ELF-1 (cell line): ENCODE measurements around the gene KATNAL1.
"Not testable (repeated sequence)": the region's sequence is repeated elsewhere in the genome, so short reads cannot be mapped to it uniquely, and the experiment has no call there.

Source experiments
- DNase-seq: peaks from one replicate; pipeline ENCODE4 v3.0.0-alpha.2; 2016; ENCODE audit warnings: low read depth, low spot score

The KATNAL1 gene

DNA sequence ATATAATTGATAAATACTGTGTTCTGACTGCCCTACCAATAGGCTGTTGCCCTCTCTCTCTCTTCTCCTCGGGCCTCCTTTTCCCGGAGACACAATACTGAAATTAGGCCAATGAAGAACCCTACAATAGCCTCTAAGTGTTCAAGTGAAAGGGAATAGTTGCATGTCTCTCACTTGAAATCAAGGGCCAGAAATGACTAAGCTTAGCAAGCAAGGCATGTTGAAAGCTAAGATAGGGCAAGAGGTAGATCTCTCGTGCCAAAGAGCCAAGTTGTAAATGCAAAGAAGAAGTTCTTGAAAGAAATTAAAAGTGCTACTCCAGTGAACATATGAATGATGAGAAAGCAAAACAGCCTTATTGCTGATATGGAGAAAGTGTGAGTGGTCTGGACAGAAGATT, 13.3 kb downstream of the KATNAL1 start:
- no peak for DNase-seq

DNA sequence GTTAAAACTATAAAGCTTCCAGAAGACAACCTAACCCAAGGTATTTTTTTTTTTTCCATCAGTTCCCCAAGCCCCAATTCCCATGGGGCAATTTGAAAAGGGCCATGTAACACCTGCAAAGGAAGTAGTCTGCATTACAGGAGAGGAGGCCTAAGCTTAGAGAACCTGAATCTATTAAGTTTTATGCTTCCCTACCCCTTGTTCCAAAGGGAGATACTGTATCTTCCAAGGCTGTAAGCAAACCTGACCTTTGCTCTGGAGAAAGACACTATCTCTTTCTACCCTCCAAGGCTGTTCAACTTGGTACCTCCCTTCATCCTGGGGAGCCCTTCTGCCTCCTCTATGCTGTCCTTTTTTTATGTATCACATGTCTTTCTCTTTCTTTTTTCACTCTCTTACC, 15.0 kb downstream of the KATNAL1 start:
- no peak for DNase-seq

DNA sequence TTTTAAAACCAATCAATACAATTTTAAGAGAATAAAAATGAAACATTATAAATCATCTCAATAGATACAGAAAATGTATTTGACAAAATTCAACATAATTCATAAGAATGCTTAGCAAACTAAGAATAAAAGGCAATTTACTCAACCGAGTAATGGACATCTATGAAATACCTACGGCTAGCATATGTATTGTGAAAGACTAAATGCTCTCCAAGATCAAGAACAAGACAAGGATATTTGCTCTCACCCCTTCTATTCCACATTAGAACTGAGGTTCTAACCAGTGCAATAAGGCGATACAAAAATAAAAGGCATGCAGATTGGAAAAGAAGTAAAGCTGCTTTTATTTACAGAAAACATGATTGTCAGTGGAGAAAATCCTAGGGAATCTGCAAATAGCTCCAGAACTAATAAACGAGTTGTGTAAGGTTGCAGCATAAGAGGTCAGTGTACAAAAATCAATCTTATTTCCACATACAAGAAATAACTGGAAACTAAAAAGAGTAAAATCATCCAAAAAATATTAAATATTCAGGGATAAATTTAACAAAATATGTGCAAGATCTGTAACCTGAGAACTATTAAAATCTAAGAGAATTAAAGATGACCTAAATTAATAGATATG, 16.4 kb downstream of the KATNAL1 start:
- DNase-seq = no peak

DNA sequence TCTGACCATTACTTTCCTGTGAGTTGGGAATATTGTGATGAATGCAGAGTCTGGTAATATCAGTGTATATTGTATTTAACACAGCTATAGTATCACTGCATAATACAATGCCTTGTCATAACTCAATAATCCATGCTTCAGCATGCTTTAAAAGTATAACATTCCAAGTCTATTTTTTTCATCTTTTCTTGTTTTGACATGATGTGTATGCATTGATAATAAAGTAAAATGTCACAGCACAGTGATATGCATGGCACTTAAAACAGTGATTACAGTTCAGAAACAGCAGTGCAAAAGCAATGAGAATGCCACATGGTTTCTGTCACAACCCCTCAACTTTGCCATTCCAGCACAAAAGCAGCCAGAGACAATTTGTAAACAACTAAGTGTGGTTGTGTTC, 17.8 kb downstream of the KATNAL1 start:
- no peak for DNase-seq

DNA sequence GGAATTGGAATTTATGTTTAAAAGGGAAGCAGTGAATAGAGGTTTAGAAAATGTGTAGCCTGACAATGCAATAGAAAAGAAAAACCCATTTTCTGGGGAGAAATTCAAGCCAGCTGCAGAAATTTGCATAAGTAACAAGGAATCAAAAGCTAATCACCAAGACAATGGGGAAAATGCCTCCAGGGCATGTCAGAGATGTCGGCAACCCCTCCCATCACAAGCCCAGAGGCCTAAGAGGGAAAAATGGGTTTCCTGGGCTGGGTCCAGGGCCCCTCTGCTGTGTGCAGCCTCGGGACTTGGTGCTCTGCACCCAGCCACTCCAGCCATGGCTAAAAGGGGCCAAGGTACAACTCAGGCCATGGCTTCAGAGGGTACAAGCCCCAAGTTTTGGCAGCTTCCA, 21.3 kb downstream of the KATNAL1 start:
- DNase-seq = peak; percentile 58

DNA sequence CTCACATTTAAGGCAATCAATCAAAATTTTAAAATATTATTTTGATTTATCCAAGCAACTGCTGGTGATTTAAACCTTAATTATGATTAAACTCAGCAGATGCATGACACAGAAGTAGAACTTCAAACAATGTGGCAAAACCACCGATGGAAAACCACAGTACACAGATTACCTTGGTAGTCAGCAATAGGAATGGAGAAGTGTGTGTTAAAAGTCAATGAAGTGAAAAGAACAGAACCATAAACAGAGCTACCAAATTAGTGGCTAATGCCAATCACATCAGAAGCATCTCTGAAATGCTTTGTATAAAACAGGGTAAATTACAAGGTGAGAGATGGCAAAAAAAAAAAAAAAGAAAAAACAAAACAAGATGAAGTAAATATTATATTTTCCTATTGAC, 31.2 kb downstream of the KATNAL1 start:
- no peak for DNase-seq

DNA sequence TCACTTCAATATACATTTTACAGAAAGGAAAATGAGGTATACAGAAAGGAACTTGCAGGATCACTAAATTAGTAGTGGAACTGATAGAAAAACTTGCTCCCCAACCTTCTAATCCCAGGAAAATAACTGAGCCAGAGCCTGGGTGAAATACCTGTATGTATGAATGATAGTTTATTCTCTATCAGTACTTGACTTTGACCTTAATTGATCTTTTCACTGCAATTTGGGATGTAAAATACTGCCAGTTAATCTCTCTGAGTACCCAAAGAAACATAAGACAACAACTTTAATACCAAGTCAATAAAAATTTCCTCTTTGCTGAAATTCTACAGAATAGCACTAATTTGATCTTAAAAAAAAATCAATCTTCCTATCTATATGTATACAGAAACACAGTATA, 33.3 kb downstream of the KATNAL1 start:
- DNase-seq = no peak

DNA sequence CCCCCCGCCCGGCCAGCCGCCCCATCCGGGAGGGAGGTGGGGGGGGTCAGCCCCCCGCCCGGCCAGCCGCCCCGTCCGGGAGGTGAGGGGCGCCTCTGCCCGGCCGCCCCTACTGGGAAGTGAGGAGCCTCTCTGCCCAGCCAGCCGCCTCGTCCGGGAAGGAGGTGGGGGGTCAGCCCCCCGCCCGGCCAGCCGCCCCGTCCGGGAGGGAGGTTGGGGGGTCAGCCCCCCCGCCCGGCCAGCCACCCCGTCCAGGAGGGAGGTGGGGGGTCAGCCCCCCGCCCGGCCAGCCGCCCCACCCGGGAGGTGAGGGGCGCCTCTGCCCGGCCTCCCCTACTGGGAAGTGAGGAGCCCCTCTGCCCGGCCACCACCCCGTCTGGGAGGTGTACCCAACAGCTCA, 37.3 kb downstream of the KATNAL1 start:
- not testable (repeated sequence) for DNase-seq

DNA sequence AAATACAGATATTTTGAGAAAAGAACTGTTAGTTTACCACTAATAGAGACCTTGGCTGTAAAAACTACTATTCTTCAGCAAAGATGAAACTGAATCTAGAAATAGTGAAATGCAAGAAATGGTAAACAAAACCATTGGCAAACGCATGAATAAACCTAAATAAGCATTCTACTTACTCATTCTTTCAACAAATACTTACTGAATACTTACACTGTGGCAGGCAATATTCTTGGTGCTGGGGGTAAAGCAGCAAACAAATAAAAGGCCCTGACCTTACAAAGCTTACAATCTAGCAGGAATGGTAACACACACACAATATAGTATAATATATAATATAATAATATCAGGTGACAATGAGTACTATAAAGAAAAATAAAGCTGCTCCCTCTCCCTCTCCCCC, 38.7 kb downstream of the KATNAL1 start:
- no peak for DNase-seq

DNA sequence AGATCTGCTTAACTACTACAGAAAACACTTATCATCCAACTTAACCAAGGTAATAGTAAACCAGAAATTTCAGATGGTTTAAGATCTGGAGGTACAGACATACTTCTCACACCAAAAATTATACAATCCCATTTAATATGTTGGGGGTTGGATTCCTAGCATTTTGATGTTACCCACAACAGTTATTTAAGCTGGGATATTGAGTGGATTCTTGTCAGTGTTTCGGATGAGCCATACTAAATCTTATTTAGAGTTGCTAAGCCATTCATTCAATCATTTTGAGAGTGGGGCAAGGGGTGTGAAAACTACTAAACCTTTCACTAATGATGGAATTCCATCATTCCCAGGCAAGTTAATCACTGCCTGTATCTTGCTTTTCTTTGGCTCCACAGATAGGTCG, 40.6 kb downstream of the KATNAL1 start:
- no peak for DNase-seq

DNA sequence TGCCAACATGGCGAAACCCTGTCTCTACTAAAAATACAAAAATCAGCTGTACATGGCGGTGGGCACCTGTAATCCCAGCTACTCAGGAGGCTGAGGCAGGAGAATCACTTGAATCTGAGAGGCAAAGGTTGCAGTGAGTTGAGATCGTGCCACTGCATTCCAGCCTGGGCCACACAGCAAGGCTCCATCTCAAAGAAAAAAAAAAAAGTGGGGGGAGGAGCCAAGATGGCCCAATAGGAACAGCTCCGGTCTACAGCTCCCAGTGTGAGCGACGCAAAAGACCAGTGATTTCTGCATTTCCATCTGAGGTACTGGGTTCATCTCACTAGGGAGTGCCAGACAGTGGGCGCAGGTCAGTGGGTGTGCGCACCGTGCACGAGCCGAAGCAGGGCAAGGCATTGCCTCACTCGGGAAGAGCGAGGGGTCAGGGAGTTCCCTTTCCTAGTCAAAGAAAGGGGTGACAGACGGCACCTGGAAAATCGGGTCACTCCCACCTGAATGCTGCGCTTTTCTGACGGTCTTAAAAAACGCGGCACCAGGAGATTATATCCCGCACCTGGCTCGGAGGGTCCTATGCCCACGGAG, 48.1 kb downstream of the KATNAL1 start:
- DNase-seq = not testable (repeated sequence)

DNA sequence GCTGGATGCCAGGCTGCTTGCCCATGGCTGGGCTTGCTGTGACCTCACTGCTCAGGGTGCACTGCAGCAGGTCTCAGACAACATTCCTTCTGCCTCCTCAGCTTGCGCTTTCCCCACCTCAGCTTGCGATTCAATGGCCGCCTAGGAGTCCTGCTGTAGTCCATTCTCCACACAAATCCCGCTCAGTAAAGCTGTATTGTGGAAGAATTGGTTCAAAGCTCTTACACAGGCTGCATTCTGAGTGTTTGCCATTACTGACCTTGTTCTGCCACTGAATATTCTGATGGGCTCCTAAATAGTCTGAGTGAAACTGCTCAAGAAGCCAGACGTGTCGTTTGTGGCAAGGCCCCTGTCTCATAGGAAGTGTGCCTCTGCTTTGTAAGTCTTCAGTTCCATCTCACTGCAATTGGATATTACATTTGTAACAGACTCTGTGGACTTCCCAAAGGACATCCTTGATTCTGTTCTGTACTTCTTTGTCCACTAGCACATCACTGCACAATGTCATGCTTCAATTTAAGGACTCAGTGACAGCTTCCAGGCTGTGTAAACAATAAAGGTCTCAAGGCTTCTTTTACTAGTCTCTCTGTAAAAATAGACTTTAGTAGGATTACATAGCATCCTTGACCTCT, 49.8 kb downstream of the KATNAL1 start:
- DNase-seq = peak; percentile 62

DNA sequence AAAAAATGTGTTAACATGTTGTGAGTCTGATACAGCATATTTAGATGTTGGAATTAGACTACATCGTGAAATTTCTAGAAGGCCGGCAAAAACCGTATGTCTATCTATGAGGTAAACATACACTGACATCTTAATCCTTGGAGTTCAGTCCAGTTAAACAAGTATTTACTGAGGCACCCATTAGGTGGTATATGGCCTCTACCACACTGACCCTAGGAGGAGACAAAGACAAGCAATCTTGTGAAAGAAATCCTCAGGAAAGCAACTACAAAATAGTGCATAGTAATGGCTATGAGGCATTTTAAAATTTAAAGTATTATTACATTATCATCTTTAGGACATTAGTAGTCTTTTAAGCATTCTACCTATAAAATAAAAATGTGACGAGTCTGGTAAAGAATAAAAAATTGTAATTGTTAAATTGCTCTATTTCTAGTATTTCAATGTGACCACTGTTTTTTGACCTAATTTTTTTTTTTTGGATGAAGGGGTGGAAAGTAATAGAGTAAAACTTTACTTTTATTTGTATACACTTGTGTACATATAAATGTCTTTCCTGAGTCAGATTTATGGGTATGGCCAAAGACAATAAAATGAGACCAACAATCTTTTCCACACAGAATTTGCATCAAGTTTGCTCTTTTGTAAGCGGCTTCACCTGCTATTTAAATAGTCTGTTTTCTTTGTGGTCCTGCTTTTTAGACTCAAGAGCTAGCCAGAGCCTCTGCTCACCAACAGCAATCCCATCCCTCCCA, 50.5 kb downstream of the KATNAL1 start:
- DNase-seq = no peak

DNA sequence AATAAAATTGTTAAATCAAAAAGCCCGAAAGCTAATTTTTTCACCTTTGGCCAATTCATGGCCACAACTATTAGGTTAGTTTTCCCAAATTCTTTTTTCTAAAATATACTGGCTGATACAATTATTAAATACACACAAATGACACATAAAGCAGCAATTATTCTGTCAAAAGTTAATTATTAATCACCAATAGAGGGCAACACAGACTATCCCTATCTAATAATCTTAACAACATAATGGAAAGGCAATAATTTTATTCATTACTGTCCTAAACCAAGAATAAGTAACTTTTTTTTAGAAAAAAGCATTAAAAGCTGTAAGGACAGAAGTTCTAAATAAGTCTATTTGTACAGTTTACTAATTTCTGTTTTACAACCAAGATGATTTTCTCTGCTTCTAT, 51.7 kb downstream of the KATNAL1 start:
- DNase-seq = no peak

DNA sequence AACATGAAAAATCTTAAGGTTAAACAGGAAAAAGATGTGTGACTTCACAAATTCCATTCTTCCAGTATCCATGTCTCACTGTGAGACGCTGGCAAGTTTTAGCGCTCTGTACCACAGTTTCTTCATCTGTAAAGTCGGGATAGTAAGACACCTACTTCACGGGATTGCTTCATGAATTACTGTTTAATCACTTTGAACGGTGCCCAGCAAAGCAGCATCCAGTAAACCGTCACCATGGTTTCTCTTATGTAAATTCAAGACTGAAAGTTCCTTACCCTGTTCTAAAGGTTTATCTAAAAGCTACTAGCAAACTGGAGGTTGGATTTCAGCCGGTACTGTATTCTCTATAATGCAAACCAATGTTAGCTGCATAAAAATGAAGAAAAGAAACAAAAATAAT, 53.5 kb downstream of the KATNAL1 start:
- DNase-seq = no peak

DNA sequence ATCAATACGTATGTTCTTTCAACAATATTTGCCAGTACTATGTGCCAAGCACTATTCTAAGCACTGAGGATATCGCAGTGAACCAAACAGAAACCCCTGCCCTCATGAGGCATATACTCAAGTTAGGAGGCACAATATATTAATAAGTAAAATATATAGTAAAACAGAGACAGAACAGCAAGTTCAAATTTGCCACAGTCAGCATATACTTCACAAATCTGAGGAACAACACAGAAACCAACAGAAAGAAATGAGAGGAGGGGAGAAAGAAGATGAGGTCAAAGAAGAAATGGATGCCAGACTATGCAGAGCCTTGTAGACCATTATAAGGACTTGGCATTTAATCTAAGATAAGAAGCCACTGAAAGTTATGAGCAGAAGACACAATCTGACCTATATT, 59.9 kb downstream of the KATNAL1 start:
- no peak for DNase-seq

DNA sequence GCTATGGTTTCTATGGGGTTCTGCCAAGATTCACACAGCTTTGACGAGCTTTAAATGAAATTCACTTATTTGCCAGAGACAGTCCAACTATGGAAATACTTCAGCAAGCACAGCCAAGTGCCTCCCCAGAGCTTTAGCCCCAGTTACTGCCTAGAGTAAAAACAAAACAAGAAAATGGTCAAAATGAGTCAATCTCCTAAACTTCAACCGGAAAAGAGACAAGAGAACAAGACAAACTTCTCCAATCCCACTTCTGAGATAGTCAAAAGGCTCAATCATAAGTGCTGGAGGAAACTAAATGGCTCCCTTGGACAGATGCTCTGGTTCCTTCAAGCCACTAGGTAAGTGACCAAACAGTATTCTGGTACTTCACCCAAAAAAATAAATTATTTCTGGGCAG, 65.8 kb downstream of the KATNAL1 start:
- no peak for DNase-seq

DNA sequence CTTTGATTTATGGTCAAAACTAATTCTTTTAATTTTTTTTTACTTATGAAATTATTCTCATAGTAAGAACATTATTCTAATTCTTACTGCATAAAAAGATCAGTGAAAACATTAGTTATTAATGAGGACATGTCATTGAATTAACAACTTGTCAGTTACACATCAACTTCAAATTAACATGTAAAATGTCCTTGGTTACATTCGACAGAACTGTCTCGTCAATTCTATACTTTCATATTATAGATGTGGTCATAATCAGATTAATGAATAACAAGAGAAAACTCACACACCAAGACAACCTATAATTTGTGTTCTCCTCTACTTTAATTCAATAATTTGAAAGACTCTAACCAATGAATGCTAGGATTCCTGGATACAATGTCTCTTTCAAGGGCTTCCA, 66.7 kb downstream of the KATNAL1 start:
- DNase-seq = no peak

DNA sequence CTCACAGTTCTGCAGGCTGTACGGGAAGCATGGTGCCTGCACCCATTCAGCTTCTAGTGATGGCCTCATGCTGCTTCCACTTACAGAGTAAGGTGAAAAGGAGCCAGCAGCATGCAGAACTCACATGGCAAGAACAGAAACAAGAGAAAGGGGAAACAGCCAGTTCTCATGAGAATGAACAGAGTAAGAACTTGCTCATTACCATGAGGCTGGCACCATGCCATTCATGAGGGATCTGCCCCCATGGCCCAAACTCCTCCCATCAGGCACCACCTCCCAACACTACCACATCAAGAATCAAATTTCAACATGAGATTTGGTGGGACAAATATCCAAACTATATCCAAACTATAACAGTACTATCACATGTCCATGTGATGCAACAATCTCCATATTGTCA, 72.1 kb downstream of the KATNAL1 start:
- no peak for DNase-seq

DNA sequence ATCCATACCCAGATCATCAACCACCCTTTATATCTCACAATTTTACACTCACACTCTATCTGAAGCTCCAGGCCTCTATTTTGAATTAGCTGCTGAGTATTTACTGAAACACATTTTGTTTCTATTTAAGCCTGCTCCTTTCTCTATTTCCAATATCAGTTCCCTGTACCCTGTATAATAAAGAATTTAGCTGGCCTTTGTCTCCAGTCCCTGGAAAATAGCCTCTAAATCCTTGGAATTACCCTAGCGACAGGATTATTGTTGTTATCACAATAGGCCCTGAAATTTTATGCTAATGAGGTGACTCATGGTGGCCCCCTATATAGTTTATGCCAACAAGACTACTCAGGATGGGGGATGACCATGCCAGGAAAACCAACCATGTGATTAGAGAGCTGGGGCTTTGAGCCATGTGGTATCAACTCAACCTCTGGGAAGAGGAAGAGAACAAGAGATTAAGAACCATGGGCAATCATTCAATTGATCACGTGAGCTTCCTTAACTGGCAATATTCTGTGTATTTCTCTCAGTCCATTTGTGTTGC, 72.7 kb downstream of the KATNAL1 start:
- DNase-seq = no peak

DNA sequence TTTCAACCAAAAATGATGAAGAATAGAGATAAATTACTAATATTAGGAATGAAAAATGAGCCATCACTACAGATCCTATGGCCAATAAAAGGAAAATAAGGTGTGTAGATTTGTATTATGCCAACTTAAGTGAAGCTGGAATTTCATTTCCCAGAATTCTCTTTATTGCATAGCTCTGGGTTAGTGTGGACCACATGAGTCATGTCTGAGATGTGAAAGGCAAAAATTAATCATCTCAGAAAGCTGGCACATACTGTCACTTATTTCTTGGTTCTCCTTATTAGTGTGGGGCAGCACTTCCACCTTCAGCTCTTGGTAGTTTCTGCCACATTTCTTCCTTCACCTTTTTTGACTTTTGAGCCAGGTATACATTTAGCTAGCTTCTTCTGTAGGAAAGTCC, 82.6 kb downstream of the KATNAL1 start:
- no peak for DNase-seq

DNA sequence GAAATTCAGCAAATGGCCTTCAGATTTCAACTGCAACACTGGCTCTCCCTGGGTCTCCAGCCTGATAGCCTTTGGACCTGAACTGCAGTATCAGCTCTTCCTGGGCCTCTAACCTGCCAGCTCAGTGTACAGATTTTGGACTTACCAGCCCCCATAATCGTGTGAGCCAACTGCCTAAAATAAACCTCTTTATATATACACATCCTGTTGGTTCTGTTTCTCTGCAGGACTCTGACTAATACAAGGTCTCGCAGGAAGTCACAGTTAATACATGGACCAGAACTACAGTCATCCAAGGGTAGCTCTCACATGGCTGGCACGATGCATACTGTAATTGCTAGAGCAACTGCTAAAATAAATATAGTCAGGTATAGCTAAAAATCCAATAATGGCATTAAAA, 85.1 kb downstream of the KATNAL1 start:
- no peak for DNase-seq

DNA sequence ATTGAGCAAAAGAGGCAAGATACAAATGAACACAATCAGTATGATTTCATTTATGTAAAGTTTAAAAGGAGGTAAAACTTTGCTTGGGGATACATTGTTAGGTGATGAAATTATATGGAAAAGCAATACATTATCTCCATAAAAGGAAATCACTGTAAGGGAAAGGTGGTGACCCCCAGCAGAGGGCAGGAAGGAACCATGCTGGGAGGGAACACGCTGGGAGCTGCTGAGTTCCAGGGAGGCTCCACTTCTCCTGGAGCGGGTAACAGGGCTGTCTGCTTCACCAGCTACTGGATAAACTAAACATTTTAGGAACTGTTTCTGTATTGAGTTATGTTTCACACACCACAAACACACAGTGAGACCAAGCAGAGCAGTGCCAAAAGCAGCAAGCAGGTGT, 91.2 kb downstream of the KATNAL1 start:
- DNase-seq = no peak
